ENCODE data around the gene REXO4. TPM values are rescaled to one million over a fixed set of nuclear protein-coding genes. Genes with fewer than 3 reads are reported as not detected.

REXO4 gene
- total RNA-seq, 1 donor from 2014 or later, result 22.5 TPM

DNA sequence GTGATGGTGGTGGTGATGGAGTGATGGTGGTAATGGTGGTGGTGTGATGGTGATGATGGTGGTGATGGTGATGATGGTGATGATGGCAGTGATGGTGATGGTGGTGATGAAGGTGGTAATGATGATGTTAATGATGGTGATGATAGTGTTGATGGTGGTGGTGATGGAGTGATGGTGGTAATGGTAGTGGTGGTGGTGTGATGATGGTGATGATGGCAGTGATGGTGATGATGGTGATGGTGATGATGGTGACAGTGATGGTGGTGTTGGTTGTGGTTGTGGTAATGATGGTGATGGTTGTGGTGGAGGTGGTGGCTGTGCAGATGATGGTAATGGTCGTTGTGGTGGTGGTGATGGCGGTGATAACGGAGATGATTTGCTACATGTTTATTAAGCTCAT, 34.4 kb downstream of the REXO4 start:
- Histone ChIP-seq H3K9ac (ENCODE audit: low read length) (no peak overlapping the region), H3K9me3 (ENCODE audit: insufficient read depth, low read depth, low read length) (peaks cover 5% of the 10 kb centered on the region), H3K4me2 (ENCODE audit: low read length) (no peak overlapping the region), H3K36me3 (ENCODE audit: insufficient read depth, low read length) (no peaks in the 10 kb centered on the region), H4K20me1 (ENCODE audit: insufficient read depth, low read length) (no peaks in the 10 kb centered on the region), H3K4me3 (ENCODE audit: insufficient read depth, low read depth, low read length) (no peak overlapping the region), H3K79me2 (ENCODE audit: insufficient read depth, low read length) (no peaks in the 10 kb centered on the region), H3K4me1 (ENCODE audit: insufficient read depth, low read length) (no peaks in the 10 kb centered on the region), H2AFZ (ENCODE audit: low read depth, low read length) (no peak overlapping the region), H3K27ac (ENCODE audit: low read depth, low read length) (no peak overlapping the region), H3K27me3 (ENCODE audit: insufficient read depth, low read length) (no peaks in the 10 kb centered on the region)
- FAIRE-seq (no peak), DNase-seq (ENCODE audit: low read depth) (no peak)
- Mint-ChIP-seq H3K27me3 (ENCODE audit: low read depth, unreplicated experiment) (peaks cover 14% of the 10 kb centered on the region), H3K9me3 (ENCODE audit: unreplicated experiment) (peaks cover 1% of the 10 kb centered on the region), H3K4me1 (ENCODE audit: low read depth, unreplicated experiment) (no peaks in the 10 kb centered on the region), H3K4me3 (ENCODE audit: unreplicated experiment) (no peak overlapping the region), H3K36me3 (ENCODE audit: low read depth, unreplicated experiment) (no peaks in the 10 kb centered on the region), H3K27ac (ENCODE audit: unreplicated experiment) (no peak overlapping the region)
- TF ChIP-seq EZH2 (IDR thresholded peaks at IDR 0.05; ENCODE audit: insufficient read depth, low read length), result no peak
- TF ChIP-seq, protein P1, sequence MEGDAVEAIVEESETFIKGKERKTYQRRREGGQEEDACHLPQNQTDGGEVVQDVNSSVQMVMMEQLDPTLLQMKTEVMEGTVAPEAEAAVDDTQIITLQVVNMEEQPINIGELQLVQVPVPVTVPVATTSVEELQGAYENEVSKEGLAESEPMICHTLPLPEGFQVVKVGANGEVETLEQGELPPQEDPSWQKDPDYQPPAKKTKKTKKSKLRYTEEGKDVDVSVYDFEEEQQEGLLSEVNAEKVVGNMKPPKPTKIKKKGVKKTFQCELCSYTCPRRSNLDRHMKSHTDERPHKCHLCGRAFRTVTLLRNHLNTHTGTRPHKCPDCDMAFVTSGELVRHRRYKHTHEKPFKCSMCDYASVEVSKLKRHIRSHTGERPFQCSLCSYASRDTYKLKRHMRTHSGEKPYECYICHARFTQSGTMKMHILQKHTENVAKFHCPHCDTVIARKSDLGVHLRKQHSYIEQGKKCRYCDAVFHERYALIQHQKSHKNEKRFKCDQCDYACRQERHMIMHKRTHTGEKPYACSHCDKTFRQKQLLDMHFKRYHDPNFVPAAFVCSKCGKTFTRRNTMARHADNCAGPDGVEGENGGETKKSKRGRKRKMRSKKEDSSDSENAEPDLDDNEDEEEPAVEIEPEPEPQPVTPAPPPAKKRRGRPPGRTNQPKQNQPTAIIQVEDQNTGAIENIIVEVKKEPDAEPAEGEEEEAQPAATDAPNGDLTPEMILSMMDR (IDR thresholded peaks at IDR 0.05; ENCODE audit: insufficient read depth, low read depth, low read length), result no peak

DNA sequence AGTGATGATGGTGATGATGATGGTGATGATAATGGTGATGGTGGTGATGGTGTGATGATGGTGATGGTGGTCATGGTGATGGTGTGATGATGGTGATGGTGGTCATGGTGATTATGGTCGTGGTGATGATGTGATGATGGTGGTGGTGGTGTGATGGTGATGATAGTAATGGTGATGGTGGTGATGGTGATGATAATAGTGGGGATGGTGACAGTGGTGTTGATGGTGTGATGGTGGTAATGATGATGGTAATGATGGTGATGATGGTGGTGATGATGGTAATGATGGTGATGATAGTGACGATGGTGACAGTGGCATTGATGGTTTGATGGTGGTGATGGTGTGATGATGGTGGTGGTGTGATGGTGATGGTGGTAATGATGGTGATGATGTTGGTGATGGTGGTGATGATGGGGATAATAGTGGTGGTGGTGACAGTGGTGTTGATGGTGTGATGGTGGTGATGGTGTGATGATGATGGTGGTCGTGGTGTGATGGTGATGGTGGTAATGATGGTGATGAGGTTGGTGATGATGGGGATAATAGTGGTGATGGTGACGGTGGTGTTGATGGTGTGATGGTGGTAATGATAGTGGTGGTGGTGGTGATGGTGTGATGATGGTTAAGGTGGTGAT, 35.2 kb downstream of the REXO4 start:
- no peak for FAIRE-seq
- H3K27me3 Mint-ChIP-seq (ENCODE audit: low read depth, unreplicated experiment), result peaks cover 8% of the 10 kb centered on the region
- H3K4me3 ChIP-seq (ENCODE audit: insufficient read depth, low read depth, low read length), result no peak overlapping the region
- H3K4me2 ChIP-seq (ENCODE audit: low read length), result no peak overlapping the region
- H3K4me1 Mint-ChIP-seq (ENCODE audit: low read depth, unreplicated experiment), result no peaks in the 10 kb centered on the region
- no peaks in the 10 kb centered on the region for H3K79me2 ChIP-seq (ENCODE audit: insufficient read depth, low read length)
- H3K9me3 Mint-ChIP-seq (ENCODE audit: unreplicated experiment), result peaks cover 1% of the 10 kb centered on the region
- no peaks in the 10 kb centered on the region for H4K20me1 ChIP-seq (ENCODE audit: insufficient read depth, low read length)
- no peaks in the 10 kb centered on the region for H3K36me3 ChIP-seq (ENCODE audit: insufficient read depth, low read length)
- no peak overlapping the region for H3K27ac ChIP-seq (ENCODE audit: low read depth, low read length)
- no peak overlapping the region for H3K9ac ChIP-seq (ENCODE audit: low read length)
- H3K27ac Mint-ChIP-seq (ENCODE audit: unreplicated experiment), result no peak overlapping the region
- no peak overlapping the region for H2AFZ ChIP-seq (ENCODE audit: low read depth, low read length)
- no peak overlapping the region for H3K4me3 Mint-ChIP-seq (ENCODE audit: unreplicated experiment)
- H3K36me3 Mint-ChIP-seq (ENCODE audit: low read depth, unreplicated experiment), result no peaks in the 10 kb centered on the region
- DNase-seq (ENCODE audit: low read depth), result no peak
- TF ChIP-seq, protein P1 (IDR thresholded peaks at IDR 0.05; ENCODE audit: insufficient read depth, low read depth, low read length), result no peak
- TF ChIP-seq EZH2 (IDR thresholded peaks at IDR 0.05; ENCODE audit: insufficient read depth, low read length), result no peak
- H3K27me3 ChIP-seq (ENCODE audit: insufficient read depth, low read length), result no peaks in the 10 kb centered on the region
- H3K9me3 ChIP-seq (ENCODE audit: insufficient read depth, low read depth, low read length), result peaks cover 5% of the 10 kb centered on the region
- H3K4me1 ChIP-seq (ENCODE audit: insufficient read depth, low read length), result no peaks in the 10 kb centered on the region

DNA sequence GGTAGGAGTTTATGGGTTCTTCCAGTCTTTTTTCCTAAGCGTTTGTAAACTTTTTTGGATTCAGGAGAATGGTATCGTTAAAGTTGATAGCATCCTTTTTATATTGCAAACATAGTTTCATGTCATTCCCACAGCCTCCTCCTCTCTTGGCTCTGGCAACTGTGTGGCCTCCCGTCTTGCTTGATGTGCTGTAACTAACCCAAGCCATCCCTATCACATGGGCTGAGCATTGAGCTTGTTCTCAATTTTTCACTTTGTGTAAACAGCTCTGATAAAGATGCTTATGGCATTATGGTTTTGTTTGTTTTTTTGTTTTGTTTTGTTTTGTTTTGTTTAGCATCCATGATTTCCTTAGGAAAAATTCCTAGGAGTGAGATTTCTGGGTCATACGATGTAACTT, 37.1 kb downstream of the REXO4 start:
- Histone ChIP-seq H3K9ac (ENCODE audit: low read length) (no peak overlapping the region), H3K79me2 (ENCODE audit: insufficient read depth, low read length) (peaks cover 2% of the 10 kb centered on the region), H2AFZ (ENCODE audit: low read depth, low read length) (no peak overlapping the region), H3K27me3 (ENCODE audit: insufficient read depth, low read length) (no peaks in the 10 kb centered on the region), H3K27ac (ENCODE audit: low read depth, low read length) (no peak overlapping the region), H3K4me3 (ENCODE audit: insufficient read depth, low read depth, low read length) (no peak overlapping the region), H3K9me3 (ENCODE audit: insufficient read depth, low read depth, low read length) (peaks cover 5% of the 10 kb centered on the region), H3K4me2 (ENCODE audit: low read length) (no peak overlapping the region), H3K4me1 (ENCODE audit: insufficient read depth, low read length) (peaks cover 4% of the 10 kb centered on the region), H3K36me3 (ENCODE audit: insufficient read depth, low read length) (no peaks in the 10 kb centered on the region), H4K20me1 (ENCODE audit: insufficient read depth, low read length) (no peaks in the 10 kb centered on the region)
- DNase-seq (ENCODE audit: low read depth) (no peak), FAIRE-seq (no peak)
- H3K4me1 Mint-ChIP-seq (ENCODE audit: low read depth, unreplicated experiment), result peaks cover 1% of the 10 kb centered on the region
- no peak for TF ChIP-seq EZH2 (IDR thresholded peaks at IDR 0.05; ENCODE audit: insufficient read depth, low read length)
- TF ChIP-seq, protein P1 (IDR thresholded peaks at IDR 0.05; ENCODE audit: insufficient read depth, low read depth, low read length), result no peak
- H3K4me3 Mint-ChIP-seq (ENCODE audit: unreplicated experiment), result no peak overlapping the region
- H3K36me3 Mint-ChIP-seq (ENCODE audit: low read depth, unreplicated experiment), result no peaks in the 10 kb centered on the region
- H3K27ac Mint-ChIP-seq (ENCODE audit: unreplicated experiment), result no peak overlapping the region
- H3K9me3 Mint-ChIP-seq (ENCODE audit: unreplicated experiment), result peaks cover 1% of the 10 kb centered on the region
- no peaks in the 10 kb centered on the region for H3K27me3 Mint-ChIP-seq (ENCODE audit: low read depth, unreplicated experiment)

All from astrocyte (in vitro differentiated cells and primary cell).